GM18505 (cell line): Measurements from ENCODE around the gene SLC30A7.

Source experiments
- ATAC-seq: cut with Tn5 transposase; IDR thresholded peaks from one replicate; pipeline ENCODE4 v1.9.1; 2021; ENCODE audit not compliant: unreplicated experiment
- POLR2A ChIP-seq: IDR thresholded peaks from 4 replicates; pipeline ENCODE4 v1.6.1; 2011; ENCODE audit warnings: borderline replicate concordance; ENCODE audit not compliant: insufficient read depth, insufficient read length; ENCODE audit errors: extremely low read depth

Gene SLC30A7

GRCh38 chr1:101000131-101000873 is 104.4 kb downstream of the SLC30A7 start:
- TF ChIP-seq POLR2A, result no peak
- no peak for ATAC-seq

GRCh38 chr1:101002551-101002950 is 106.7 kb downstream of the SLC30A7 start:
- ATAC-seq, result no peak
- no peak for TF ChIP-seq POLR2A

GRCh38 chr1:101003012-101003650 is 107.2 kb downstream of the SLC30A7 start:
- no peak for ATAC-seq
- no peak for TF ChIP-seq POLR2A

GRCh38 chr1:101004061-101004460 is 108.2 kb downstream of the SLC30A7 start:
- no peak for ATAC-seq
- no peak for TF ChIP-seq POLR2A

GRCh38 chr1:101004670-101005069 is 108.8 kb downstream of the SLC30A7 start:
- no peak for TF ChIP-seq POLR2A
- ATAC-seq, result no peak

- ATAC-seq, result no peak
- TF ChIP-seq POLR2A, result no peak
Observed at GRCh38 chr1:101005183-101005582, 109.3 kb downstream of the SLC30A7 start.

GRCh38 chr1:101005871-101006270 is 110.0 kb downstream of the SLC30A7 start:
- ATAC-seq, result no peak
- no peak for TF ChIP-seq POLR2A

- TF ChIP-seq POLR2A, result no peak
Observed at GRCh38 chr1:101006553-101006952, 110.7 kb downstream of the SLC30A7 start.

GRCh38 chr1:101008229-101008834 is 112.4 kb downstream of the SLC30A7 start:
- TF ChIP-seq POLR2A, result no peak
- ATAC-seq, result no peak

More at GRCh38 chr1:101006553-101006952, 110.7 kb downstream of the SLC30A7 start:
- no peak for ATAC-seq

- ATAC-seq, result no peak
- no peak for TF ChIP-seq POLR2A
Observed at GRCh38 chr1:101013776-101014175, 117.9 kb downstream of the SLC30A7 start.

- TF ChIP-seq POLR2A, result no peak
- ATAC-seq, result no peak
Observed at GRCh38 chr1:101017448-101017847, 121.6 kb downstream of the SLC30A7 start.

- ATAC-seq, result no peak
- TF ChIP-seq POLR2A, result no peak
Observed at GRCh38 chr1:101022294-101022693, 126.4 kb downstream of the SLC30A7 start.

- TF ChIP-seq POLR2A, result no peak
- peak; percentile 18 for ATAC-seq
Observed at GRCh38 chr1:101025283-101025656, 129.4 kb downstream of the SLC30A7 start.
